HS-5 (cell line): ENCODE results near the gene PTCH1.

Experiments used
- DNase-seq: peaks from one replicate; pipeline ENCODE4 v3.0.0-alpha.2; 2012; ENCODE audit warnings: low read depth

PTCH1 gene

GRCh38 chr9:95497772-95498171, 19.0 kb downstream of the PTCH1 start:
- no peak for DNase-seq

GRCh38 chr9:95496687-95497086, 20.1 kb downstream of the PTCH1 start:
- DNase-seq = no peak

GRCh38 chr9:95495961-95496360, 20.8 kb downstream of the PTCH1 start:
- no peak for DNase-seq

GRCh38 chr9:95495529-95495928, 21.2 kb downstream of the PTCH1 start:
- DNase-seq = no peak

GRCh38 chr9:95494416-95495371, 22.1 kb downstream of the PTCH1 start:
- no peak for DNase-seq

GRCh38 chr9:95494022-95494415, 22.8 kb downstream of the PTCH1 start:
- no peak for DNase-seq

GRCh38 chr9:95493402-95493801, 23.4 kb downstream of the PTCH1 start:
- DNase-seq = no peak

GRCh38 chr9:95491543-95492320, 25.0 kb downstream of the PTCH1 start:
- DNase-seq = no peak

- no peak for DNase-seq
Measured at GRCh38 chr9:95488954-95489353, 27.8 kb downstream of the PTCH1 start.

GRCh38 chr9:95486318-95486717, 30.5 kb downstream of the PTCH1 start:
- no peak for DNase-seq

GRCh38 chr9:95484225-95484624, 32.5 kb downstream of the PTCH1 start:
- DNase-seq = no peak

- no peak for DNase-seq
Measured at GRCh38 chr9:95483431-95483830, 33.3 kb downstream of the PTCH1 start.

- DNase-seq = no peak
Measured at GRCh38 chr9:95482621-95483020, 34.1 kb downstream of the PTCH1 start.

GRCh38 chr9:95481000-95481399, 35.8 kb downstream of the PTCH1 start:
- no peak for DNase-seq

- no peak for DNase-seq
Measured at GRCh38 chr9:95480346-95480745, 36.4 kb downstream of the PTCH1 start.

GRCh38 chr9:95479330-95479729, 37.4 kb downstream of the PTCH1 start:
- no peak for DNase-seq

- DNase-seq = no peak
Measured at GRCh38 chr9:95478335-95478734, 38.4 kb downstream of the PTCH1 start.

- DNase-seq = no peak
Measured at GRCh38 chr9:95477885-95478284, 38.9 kb downstream of the PTCH1 start.

- no peak for DNase-seq
Measured at GRCh38 chr9:95477441-95477840, 39.3 kb downstream of the PTCH1 start.

GRCh38 chr9:95468791-95469190, 48.0 kb downstream of the PTCH1 start:
- DNase-seq = no peak

GRCh38 chr9:95465115-95465514, 51.7 kb downstream of the PTCH1 start:
- no peak for DNase-seq

- DNase-seq = no peak
Measured at GRCh38 chr9:95463148-95464060, 53.4 kb downstream of the PTCH1 start.
